Progenitor cell of endocrine pancreas (in vitro differentiated cells): ENCODE measurements around the gene WDR27. TPM values are rescaled to one million over a fixed set of nuclear protein-coding genes. Genes with fewer than 3 reads are reported as not detected.

Source experiments
- DNase-seq: peaks from one replicate; pipeline ENCODE4 v3.0.0; 2021; ENCODE audit warnings: low spot score; ENCODE audit not compliant: unreplicated experiment
- H3K27ac Mint-ChIP-seq: 2 replicates; pipeline ENCODE4 v1.8.0; 2021; ENCODE audit warnings: mild to moderate bottlenecking, moderate library complexity, mixed read lengths
- H3K27me3 Mint-ChIP-seq: 2 replicates; pipeline ENCODE4 v1.8.0; 2021; ENCODE audit warnings: mixed read lengths
- H3K36me3 Mint-ChIP-seq: 2 replicates; pipeline ENCODE4 v1.8.0; 2022; ENCODE audit warnings: mixed read lengths; ENCODE audit not compliant: insufficient read depth
- H3K4me1 Mint-ChIP-seq: 2 replicates; pipeline ENCODE4 v1.8.0; 2021; ENCODE audit warnings: low read depth, mixed read lengths
- H3K4me3 Mint-ChIP-seq: 2 replicates; pipeline ENCODE4 v1.8.0; 2021; ENCODE audit warnings: low read depth, mild to moderate bottlenecking, moderate library complexity, mixed read lengths
- H3K9me3 Mint-ChIP-seq: 2 replicates; pipeline ENCODE4 v1.8.0; 2021; ENCODE audit warnings: low read depth, mixed read lengths
- total RNA-seq: library from RNA; stranded (reverse); gene quantifications from 2 replicates; pipeline ENCODE4 v1.2.1, GENCODE V29; 2021
- TF ChIP-seq, protein P1 (sequence below): fragments of 200-600 bp; sonication (generic); IDR thresholded peaks from one replicate; pipeline ENCODE4 v1.5.0; 2021; ENCODE audit warnings: antibody characterized with exemption, mild to moderate bottlenecking; ENCODE audit not compliant: unreplicated experiment

The WDR27 gene
- total RNA-seq, 1 donor from 2014 or later, result 123 TPM

- DNase-seq, result no peak
- H3K27me3 Mint-ChIP-seq, result no peaks in the 10 kb centered on the region
- no peak overlapping the region for H3K4me3 Mint-ChIP-seq
- H3K27ac Mint-ChIP-seq, result no peak overlapping the region
- no peaks in the 10 kb centered on the region for H3K4me1 Mint-ChIP-seq
- H3K36me3 Mint-ChIP-seq, result peaks cover 6% of the 10 kb centered on the region
- peaks cover 3% of the 10 kb centered on the region for H3K9me3 Mint-ChIP-seq
- TF ChIP-seq, protein P1, sequence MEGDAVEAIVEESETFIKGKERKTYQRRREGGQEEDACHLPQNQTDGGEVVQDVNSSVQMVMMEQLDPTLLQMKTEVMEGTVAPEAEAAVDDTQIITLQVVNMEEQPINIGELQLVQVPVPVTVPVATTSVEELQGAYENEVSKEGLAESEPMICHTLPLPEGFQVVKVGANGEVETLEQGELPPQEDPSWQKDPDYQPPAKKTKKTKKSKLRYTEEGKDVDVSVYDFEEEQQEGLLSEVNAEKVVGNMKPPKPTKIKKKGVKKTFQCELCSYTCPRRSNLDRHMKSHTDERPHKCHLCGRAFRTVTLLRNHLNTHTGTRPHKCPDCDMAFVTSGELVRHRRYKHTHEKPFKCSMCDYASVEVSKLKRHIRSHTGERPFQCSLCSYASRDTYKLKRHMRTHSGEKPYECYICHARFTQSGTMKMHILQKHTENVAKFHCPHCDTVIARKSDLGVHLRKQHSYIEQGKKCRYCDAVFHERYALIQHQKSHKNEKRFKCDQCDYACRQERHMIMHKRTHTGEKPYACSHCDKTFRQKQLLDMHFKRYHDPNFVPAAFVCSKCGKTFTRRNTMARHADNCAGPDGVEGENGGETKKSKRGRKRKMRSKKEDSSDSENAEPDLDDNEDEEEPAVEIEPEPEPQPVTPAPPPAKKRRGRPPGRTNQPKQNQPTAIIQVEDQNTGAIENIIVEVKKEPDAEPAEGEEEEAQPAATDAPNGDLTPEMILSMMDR, result no peak
Measured at GRCh38 chr6:169503422-169504152, 198.2 kb downstream of the WDR27 start.

GRCh38 chr6:169502445-169502844 is 199.4 kb downstream of the WDR27 start:
- Mint-ChIP-seq H3K4me1 (no peaks in the 10 kb centered on the region), H3K27me3 (no peaks in the 10 kb centered on the region), H3K36me3 (peaks cover 3% of the 10 kb centered on the region), H3K9me3 (no peaks in the 10 kb centered on the region), H3K4me3 (no peak overlapping the region), H3K27ac (no peak overlapping the region)
- no peak for DNase-seq
- TF ChIP-seq, protein P1, result no peak

- no peaks in the 10 kb centered on the region for H3K9me3 Mint-ChIP-seq
- H3K27ac Mint-ChIP-seq, result no peak overlapping the region
- H3K4me3 Mint-ChIP-seq, result no peak overlapping the region
- DNase-seq, result no peak
- H3K36me3 Mint-ChIP-seq, result peaks cover 3% of the 10 kb centered on the region
- TF ChIP-seq, protein P1, result no peak
- H3K27me3 Mint-ChIP-seq, result no peaks in the 10 kb centered on the region
- H3K4me1 Mint-ChIP-seq, result no peaks in the 10 kb centered on the region
Measured at GRCh38 chr6:169501777-169502313, 200.0 kb downstream of the WDR27 start.

GRCh38 chr6:169501128-169501527 is 200.7 kb downstream of the WDR27 start:
- no peaks in the 10 kb centered on the region for H3K27me3 Mint-ChIP-seq
- DNase-seq, result no peak
- peaks cover 3% of the 10 kb centered on the region for H3K36me3 Mint-ChIP-seq
- no peak overlapping the region for H3K27ac Mint-ChIP-seq
- no peak overlapping the region for H3K4me3 Mint-ChIP-seq
- TF ChIP-seq, protein P1, result no peak
- H3K9me3 Mint-ChIP-seq, result peaks cover under 1% of the 10 kb centered on the region
- no peaks in the 10 kb centered on the region for H3K4me1 Mint-ChIP-seq

DNA sequence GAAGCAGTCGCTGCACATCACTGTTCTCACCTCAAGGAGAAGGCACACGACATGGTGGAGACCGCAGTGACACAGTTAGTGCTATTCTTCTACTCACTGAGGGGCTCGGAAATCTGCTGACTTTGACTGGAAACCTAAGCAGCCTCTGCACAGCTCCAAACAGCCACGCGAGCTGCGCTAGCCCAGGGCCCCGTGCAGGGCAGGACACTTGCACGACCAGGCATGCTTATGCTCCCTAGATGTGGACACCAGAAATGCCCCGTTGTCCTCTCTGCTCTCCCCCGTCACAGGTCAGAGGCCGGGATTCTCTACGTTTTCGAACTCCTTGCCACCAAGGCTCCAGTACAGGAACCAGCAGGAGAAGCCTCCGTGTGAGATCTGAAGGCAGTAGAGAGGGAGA is 201.1 kb downstream of the WDR27 start:
- Mint-ChIP-seq H3K27me3 (no peaks in the 10 kb centered on the region), H3K27ac (no peak overlapping the region), H3K4me1 (no peaks in the 10 kb centered on the region), H3K9me3 (peaks cover 5% of the 10 kb centered on the region), H3K4me3 (no peak overlapping the region), H3K36me3 (peaks cover 3% of the 10 kb centered on the region)
- DNase-seq, result no peak
- TF ChIP-seq, protein P1, result no peak
